Ureter (tissue), 1 donor: ENCODE measurements around the gene PSME3. TPM values are rescaled to one million over a fixed set of nuclear protein-coding genes. Genes with fewer than 3 reads are reported as not detected.

Source experiments
- DNase-seq: peaks from one replicate; pipeline ENCODE4 v3.0.0-alpha.2; 2020; ENCODE audit warnings: low spot score
- total RNA-seq: library from RNA; stranded (reverse); gene quantifications from one replicate; pipeline ENCODE4 v1.2.4, GENCODE V29; 2023
- donor health status: DM: yes; HTN: yes; CAD: no.

Gene PSME3
- total RNA-seq: 113 TPM

DNA sequence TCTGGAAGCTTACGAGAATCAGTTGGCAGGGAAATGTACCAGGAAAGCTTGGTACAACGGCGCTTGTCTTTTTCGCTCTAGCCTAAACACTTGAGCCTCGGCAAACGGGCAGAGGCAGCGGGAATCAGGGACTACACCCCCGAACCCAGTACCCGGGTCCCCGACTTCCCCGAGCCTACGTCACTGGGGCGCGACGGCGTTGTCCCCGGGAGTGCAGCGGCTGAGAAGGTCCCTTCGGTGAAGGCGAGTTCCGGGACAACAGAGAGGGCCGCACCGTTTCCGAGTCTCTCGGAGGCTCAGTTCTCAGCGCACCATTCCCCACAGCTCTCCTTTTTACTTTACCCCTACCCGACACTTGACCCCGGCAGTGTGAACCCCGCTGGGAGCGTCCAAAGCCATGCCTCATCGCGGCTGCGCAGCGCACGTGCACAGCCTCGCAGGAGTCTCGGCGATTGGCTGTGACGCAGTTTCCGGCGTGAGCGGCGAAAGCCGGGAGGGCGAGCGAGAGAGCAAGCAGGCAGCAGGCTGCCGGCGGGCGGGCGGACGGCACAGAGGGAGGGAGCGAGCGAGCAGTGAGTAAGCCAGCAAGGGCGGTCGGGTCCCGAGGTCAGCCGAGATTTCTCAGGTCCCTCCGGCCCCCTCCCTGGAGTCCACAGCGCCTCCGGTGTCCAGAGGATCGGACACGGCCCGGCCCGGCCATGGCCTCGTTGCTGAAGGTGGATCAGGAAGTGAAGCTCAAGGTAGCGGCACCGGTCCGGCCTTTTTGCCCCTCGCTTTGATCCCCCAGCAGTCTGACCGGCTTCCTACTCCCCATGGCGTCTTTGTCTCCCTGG, at the start of gene PSME3:
PSME3 (plus strand) TSS at position 464 of the 833 bp plus-strand sequence; CDS start at position 699, 235 bp downstream.
- peak; percentile 90 for DNase-seq

- DNase-seq: no peak
These were observed 49.4 kb upstream of the PSME3 start for GRCh38 chr17:42783791-42784138.

DNA sequence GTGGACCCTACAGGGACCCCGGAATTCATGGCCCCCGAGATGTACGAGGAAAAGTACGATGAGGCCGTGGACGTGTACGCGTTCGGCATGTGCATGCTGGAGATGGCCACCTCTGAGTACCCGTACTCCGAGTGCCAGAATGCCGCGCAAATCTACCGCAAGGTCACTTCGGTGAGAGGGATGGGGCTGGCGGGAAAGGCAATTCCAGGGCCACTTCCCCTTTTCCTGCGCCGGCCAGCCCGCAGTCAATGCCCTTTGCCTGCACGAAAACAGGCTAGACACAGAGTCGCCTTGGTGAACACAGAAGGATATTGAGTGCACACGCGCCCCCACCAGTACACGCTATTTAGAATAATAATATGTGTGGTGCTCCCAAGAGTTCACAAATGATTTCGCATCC, 48.8 kb upstream of the PSME3 start:
- no peak for DNase-seq

DNA sequence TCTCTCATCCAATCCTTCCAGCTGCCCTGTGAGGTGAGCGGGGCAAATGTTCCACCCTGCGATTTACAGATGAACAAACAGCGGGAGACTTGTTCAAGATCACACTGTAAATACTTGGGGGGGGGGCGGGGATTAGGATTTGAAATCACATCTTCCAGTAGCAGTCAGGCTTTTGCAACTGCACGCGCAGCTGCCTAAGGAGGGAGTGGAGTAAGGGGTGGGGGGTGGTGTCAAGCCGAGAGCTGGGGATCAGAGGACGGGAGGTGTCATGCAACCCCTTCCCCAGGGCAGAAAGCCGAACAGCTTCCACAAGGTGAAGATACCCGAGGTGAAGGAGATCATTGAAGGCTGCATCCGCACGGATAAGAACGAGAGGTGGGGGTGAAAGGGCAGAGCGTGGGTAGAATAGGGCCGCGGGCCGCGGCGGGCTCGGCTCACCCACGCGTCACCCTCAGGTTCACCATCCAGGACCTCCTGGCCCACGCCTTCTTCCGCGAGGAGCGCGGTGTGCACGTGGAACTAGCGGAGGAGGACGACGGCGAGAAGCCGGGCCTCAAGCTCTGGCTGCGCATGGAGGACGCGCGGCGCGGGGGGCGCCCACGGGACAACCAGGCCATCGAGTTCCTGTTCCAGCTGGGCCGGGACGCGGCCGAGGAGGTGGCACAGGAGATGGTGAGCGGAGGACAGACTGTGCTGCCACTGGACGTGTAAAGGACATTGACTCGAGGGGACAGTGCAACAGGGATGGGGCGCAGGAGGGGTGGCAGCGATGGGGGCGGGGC, 48.2 kb upstream of the PSME3 start:
- no peak for DNase-seq

- DNase-seq: no peak
These were observed 45.9 kb upstream of the PSME3 start for GRCh38 chr17:42787266-42787665.

DNA sequence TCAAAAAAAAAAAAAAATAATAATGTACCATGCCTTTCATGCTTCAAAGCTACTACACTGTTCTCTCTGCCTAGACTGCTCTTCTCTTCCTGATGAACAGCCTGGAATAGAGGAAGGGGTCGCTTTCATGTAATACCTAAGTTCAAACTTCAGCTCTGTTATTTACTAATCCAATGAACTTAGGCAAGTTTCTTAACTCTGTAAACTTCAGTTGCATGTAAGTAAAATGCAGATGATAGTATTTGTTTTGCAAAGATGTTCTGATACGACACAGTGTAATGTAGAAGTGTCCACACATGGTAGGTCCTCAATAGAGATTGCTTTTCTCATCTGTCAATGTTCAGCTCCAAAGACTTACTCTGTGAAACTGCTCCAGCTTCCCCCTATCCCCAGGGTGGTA, 41.2 kb upstream of the PSME3 start:
- no peak for DNase-seq

DNA sequence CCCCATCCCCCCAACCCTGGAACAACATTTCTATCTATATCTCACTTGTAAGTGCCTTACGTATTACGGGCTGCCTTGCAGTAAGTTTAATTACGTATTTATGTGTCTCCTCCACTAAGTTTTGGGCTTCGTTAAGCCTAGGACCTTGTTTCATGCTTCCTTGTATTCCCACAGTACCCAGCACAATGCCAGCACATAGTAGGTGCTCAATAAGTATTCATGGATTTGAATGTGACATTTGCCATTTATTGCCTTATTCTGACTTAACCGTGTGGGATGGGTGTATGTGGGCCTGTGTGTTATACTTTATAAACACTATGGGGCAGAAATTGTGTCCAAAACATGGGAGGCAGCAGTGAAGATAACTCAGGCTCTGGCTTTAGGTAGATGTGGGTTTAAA, 40.7 kb upstream of the PSME3 start:
- DNase-seq: no peak

DNA sequence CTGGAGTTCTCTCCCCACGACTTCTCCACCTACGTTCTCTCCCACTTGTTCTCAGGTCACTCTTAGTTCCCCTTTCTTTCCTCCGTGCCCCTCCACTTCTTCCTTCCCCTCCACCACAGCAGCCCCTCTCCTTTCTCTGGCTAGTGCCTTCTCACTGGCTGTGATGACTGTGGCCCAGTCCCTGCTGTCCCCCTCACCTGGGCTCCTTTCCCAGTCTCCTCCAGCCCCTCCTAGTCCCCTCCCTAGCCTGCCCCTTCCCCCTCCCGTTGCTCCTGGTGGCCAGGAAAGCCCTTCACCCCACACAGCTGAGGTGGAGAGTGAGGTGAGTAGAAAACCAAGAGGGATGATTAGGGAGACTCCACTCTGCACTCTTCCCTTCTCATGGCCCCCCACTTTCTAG, 38.1 kb upstream of the PSME3 start:
- no peak for DNase-seq

GRCh38 chr17:42795465-42795864, 37.7 kb upstream of the PSME3 start:
- DNase-seq: no peak

- DNase-seq: no peak
These were observed 37.0 kb upstream of the PSME3 start for GRCh38 chr17:42796066-42796758.

DNA sequence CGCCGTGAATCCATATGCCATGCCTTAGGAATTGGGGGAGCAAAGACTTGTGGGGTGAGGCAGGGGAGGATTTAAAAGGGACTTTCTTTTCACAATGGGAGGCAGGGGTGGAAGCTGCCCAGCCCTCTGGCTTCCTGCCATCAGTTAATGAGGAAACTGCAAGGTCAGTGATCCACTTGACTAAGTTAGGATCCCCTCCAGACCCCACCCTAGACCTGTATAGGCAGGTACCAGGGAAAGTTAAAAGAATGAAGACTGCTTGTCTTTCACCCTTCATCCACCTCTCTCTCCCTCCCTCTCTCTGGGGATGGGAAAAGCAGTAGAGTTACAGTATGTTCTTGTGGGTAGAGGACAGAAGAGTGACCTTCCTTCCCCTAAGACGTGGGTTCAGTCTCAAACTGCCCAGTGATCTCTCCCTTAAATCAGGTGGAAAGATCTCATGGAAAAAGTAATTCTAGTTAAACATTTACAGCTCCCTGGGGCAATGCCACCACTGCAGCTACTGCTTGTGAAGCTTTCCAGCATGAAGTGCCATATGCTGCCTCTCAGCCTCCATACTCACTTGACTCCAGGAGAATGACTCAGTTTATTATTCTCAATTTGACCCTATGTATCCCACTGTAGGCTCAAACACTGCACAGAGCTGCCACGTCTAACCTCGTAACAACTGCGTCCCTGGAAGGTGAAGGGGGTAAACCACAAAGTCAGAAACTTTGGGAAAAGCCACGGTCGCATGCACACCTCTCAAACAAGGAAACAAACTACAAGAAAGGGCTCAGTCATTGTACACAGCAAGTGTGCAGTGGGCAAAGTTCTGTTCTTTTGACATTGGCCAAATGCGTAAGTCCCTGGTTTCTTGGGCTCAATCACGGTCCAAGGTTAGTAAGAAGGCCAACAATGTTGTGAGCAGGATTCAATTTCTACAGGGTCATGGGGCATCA, 35.9 kb upstream of the PSME3 start:
- no peak for DNase-seq

GRCh38 chr17:42798011-42798382, 35.2 kb upstream of the PSME3 start:
- no peak for DNase-seq

GRCh38 chr17:42798383-42799380, 34.5 kb upstream of the PSME3 start, which contains the start of the genes CNTD1 and COA3:
Gene CNTD1 (plus strand): TSS chr17:42798861. CDS start chr17:42799068, 207 bp downstream.
Gene COA3 (minus strand): TSS chr17:42798704. CDS start chr17:42798681, 23 bp downstream.
- peak; percentile 82 for DNase-seq

DNA sequence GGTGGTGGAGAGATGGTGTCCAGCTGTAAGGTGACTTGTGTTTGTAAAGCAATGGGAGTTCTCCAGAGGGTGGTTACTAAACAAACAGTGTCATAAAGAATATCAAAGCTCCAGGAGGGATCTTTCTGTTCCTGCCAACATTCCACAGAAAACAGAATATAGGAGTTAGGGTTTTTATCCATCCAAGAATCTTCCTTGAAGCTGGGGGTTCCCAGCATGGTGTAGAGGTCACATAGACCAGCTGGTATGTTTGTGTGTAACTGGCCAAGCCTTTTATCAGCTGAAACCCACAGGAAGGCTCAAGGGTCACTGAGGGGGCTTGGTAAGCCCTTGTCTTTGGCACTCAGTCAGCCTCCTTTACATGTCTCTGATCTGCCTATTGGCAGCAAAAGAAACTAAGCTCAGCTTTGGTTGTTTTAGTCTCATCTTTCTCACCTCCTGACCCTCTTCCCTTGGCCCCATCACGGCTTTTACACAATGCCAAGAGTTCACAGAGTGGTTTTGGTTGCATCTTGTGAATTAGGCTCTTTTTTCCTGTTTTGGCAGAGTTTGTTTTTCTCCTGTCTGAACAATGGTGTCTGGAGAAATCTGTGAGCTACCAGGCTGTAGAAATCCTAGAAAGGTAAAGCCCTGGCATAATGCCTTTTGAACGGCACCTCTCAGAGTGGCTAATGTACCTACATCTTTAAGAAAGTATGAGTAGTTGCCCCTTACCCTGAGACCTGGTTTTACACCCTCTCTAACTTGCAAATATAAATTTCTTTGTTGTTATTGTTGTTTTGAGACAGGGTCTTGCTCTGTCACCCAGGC, 29.9 kb upstream of the PSME3 start:
- no peak for DNase-seq

GRCh38 chr17:42804918-42805367, 28.3 kb upstream of the PSME3 start:
- DNase-seq: no peak

DNA sequence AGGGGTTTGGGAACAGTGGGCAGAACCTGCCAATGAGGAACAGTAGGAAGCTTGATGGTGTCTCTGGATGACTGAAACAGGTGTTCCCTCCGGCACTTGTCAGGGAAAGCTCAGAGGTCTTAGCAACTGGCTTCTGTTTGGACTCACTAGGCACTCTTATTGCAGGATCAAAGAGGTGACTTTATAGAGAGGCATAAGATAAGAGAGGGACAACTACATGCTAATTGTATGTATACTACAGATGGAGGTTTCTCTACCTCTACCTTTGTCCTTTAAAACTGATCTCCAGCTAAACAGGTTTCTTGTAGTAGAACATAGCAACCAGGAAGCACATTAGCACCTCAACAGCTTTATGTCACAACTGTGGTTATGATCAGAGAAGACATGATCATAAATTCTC, 26.9 kb upstream of the PSME3 start:
- no peak for DNase-seq

GRCh38 chr17:42809250-42809649, 23.9 kb upstream of the PSME3 start:
- no peak for DNase-seq

- DNase-seq: no peak
These were observed 18.4 kb upstream of the PSME3 start for GRCh38 chr17:42814633-42815399.
